Measurements from ENCODE around the gene CCR7. TPM values are rescaled to one million over a fixed set of nuclear protein-coding genes. Genes with fewer than 3 reads are reported as not detected.

The CCR7 gene
- total and polyA plus RNA-seq, 2 of the 8 experiments (the other 6 are each of a cell fraction or from before 2014, with no cell fraction given) = 0.12 to 0.17 TPM

- Histone ChIP-seq H2BK20ac (ENCODE audit: low read length) (no peak overlapping the region), H3K79me2 (ENCODE audit: control insufficient read depth in 1 of 2, insufficient read depth in 2 of 2, low read length in 2 of 2) (no peaks in the 10 kb centered on the region), H3K18ac (ENCODE audit: extremely low read depth, low read length) (no peak overlapping the region; the same call in 1 of the 2 replicates), H2BK5ac (ENCODE audit: low read depth, low read length) (no peak overlapping the region), H2BK120ac (replicated peaks; ENCODE audit: low read depth, low read length) (no peak overlapping the region), H3K27me3 (replicated peaks in 1 of 4; ENCODE audit: control insufficient read depth in 3 of 4, extremely low read depth in 1 of 4, insufficient read depth in 3 of 4, low read length in 3 of 4) (no peaks in the 10 kb centered on the region; a peak in 1 of 7 replicates), H2BK15ac (ENCODE audit: low read length) (no peak overlapping the region), H2BK12ac (ENCODE audit: low read depth, low read length) (no peak overlapping the region), H3K4me2 (ENCODE audit: insufficient read depth in 1 of 2, low read depth in 2 of 2, low read length in 2 of 2) (no peak overlapping the region), H3K14ac (ENCODE audit: insufficient read length) (no peak overlapping the region), H3K79me1 (ENCODE audit: low read depth, low read length) (no peaks in the 10 kb centered on the region), H2AK5ac (ENCODE audit: low read depth, low read length) (no peak overlapping the region), H3K27ac (ENCODE audit: low read depth, low read length) (no peak overlapping the region), H3K9ac (replicated peaks in 1 of 4; ENCODE audit: extremely low read depth in 1 of 4, low read depth in 3 of 4, low read length in 3 of 4) (no peak overlapping the region), H3K56ac (replicated peaks; ENCODE audit: insufficient read length, low read depth, low read length) (no peak overlapping the region), H3K36me3 (ENCODE audit: control insufficient read depth in 2 of 4, insufficient read depth in 4 of 4, low read length in 3 of 4) (no peaks in the 10 kb centered on the region), H3K4ac (replicated peaks; ENCODE audit: insufficient read length, low read depth, low read length) (no peak overlapping the region), H4K5ac (ENCODE audit: insufficient read length, low read depth, low read length) (no peak overlapping the region), H3K23me2 (ENCODE audit: low read depth, low read length) (no peaks in the 10 kb centered on the region), H3K9me3 (ENCODE audit: insufficient read depth in 2 of 2, low read depth in 1 of 2, low read length in 1 of 2) (peaks cover 5 to 12% of the 10 kb centered on the region in 2 experiments; a peak in 2 of 4 replicates), H3K23ac (ENCODE audit: insufficient read length) (no peak overlapping the region), H3K4me1 (replicated peaks in 1 of 4; ENCODE audit: control insufficient read depth in 3 of 4, insufficient read depth in 4 of 4, low read length in 3 of 4) (peaks cover 0 to 7% (median 3%) of the 10 kb centered on the region in 4 experiments; a peak in 5 of 7 replicates), H4K20me1 (replicated peaks in 1 of 2; ENCODE audit: control insufficient read depth in 1 of 2, insufficient read depth in 2 of 2, low read length in 2 of 2) (no peaks in the 10 kb centered on the region), H4K8ac (ENCODE audit: extremely low read depth, insufficient read depth, low read length) (no peak overlapping the region), H4K91ac (replicated peaks; ENCODE audit: insufficient read length, low read length) (no peak overlapping the region), H3K4me3 (ENCODE audit: extremely low read depth in 1 of 4, insufficient read depth in 2 of 4, low read depth in 3 of 4, low read length in 4 of 4) (no peak overlapping the region), H2AFZ (ENCODE audit: low read length) (no peak overlapping the region)
- DNase-seq (ENCODE audit: low read depth in 1 of 2, low spot score in 2 of 2) (no peak), FAIRE-seq (no peak)
- TF ChIP-seq, protein P1, sequence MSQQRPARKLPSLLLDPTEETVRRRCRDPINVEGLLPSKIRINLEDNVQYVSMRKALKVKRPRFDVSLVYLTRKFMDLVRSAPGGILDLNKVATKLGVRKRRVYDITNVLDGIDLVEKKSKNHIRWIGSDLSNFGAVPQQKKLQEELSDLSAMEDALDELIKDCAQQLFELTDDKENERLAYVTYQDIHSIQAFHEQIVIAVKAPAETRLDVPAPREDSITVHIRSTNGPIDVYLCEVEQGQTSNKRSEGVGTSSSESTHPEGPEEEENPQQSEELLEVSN (IDR thresholded peaks at IDR 0.05) = peak; percentile 75
- TF ChIP-seq RXRA (IDR thresholded peaks at IDR 0.05; ENCODE audit: insufficient read depth, low read depth, low read length) = no peak
- ChIA-PET CTCF (ENCODE audit: partially characterized antibody) (interaction anchor here (0.5 to 6.7 kb wide), 7 partner anchors 13 to 323 kb away, joined by 3 to 100 read pairs (median 3); no protein-coding TSS in a partner anchor), POLR2A (ENCODE audit: partially characterized antibody) (interaction anchor here (1.1 kb wide), 2 partner anchors 17 to 140 kb away, joined by 3 read pairs; no protein-coding TSS in a partner anchor)
- 88% methylated on average over 13 of the region's 13 CpGs; no CpG with 5 or more reads in 1 of the 2 experiments for WGBS, 2 experiments (ENCODE audit: extremely low coverage in 1 of 2, insufficient coverage in 1 of 2, insufficient read length in 1 of 2, insufficient replicate concordance in 2 of 2, low coverage in 1 of 2, low lambda C conversion rate in 2 of 2, missing lambda C conversion rate in 1 of 2)
These were observed 933 bp downstream of the CCR7 start for GRCh38 chr17:40564195-40564882.
